Ishikawa (cell line): ENCODE measurements around the gene NPEPPS.

Experiments
- CEBPB ChIP-seq: IDR thresholded peaks from 2 replicates; pipeline ENCODE4 v1.6.1; 2012
- CREB1 ChIP-seq: IDR thresholded peaks from 2 replicates; pipeline ENCODE4 v1.6.1; 2012; ENCODE audit warnings: low read depth
- EGR1 ChIP-seq: IDR thresholded peaks from 2 replicates; pipeline ENCODE4 v1.6.1; 2012
- EP300 ChIP-seq: IDR thresholded peaks from 2 replicates; pipeline ENCODE4 v1.6.1; 2012; ENCODE audit warnings: borderline replicate concordance
- FOXM1 ChIP-seq: IDR thresholded peaks from 2 replicates; pipeline ENCODE4 v1.6.1; 2012; ENCODE audit warnings: low read depth, borderline replicate concordance
- MAX ChIP-seq: IDR thresholded peaks from 2 replicates; pipeline ENCODE4 v1.6.1; 2012
- NFIC ChIP-seq: IDR thresholded peaks from 2 replicates; pipeline ENCODE4 v1.6.1; 2012
- RAD21 ChIP-seq: IDR thresholded peaks from 2 replicates; pipeline ENCODE4 v1.6.1; 2012; ENCODE audit warnings: low read depth
- REST ChIP-seq: IDR thresholded peaks from 2 replicates; pipeline ENCODE4 v1.6.1; 2012; ENCODE audit warnings: low read depth, mild to moderate bottlenecking
- TAF1 ChIP-seq: IDR thresholded peaks from 2 replicates; pipeline ENCODE4 v1.6.1; 2012; ENCODE audit warnings: low read depth, mild to moderate bottlenecking
- TCF12 ChIP-seq: IDR thresholded peaks from 2 replicates; pipeline ENCODE4 v1.6.1; 2012; ENCODE audit warnings: low read depth
- TEAD4 ChIP-seq: IDR thresholded peaks from 2 replicates; pipeline ENCODE4 v1.6.1; 2012
- USF1 ChIP-seq: IDR thresholded peaks from 2 replicates; pipeline ENCODE4 v1.6.1; 2012
- YY1 ChIP-seq: IDR thresholded peaks from 2 replicates; pipeline ENCODE4 v1.6.1; 2012; ENCODE audit warnings: low read depth
- ZBTB7A ChIP-seq: IDR thresholded peaks from 2 replicates; pipeline ENCODE4 v1.6.1; 2012; ENCODE audit warnings: low read depth

NPEPPS gene

GRCh38 chr17:47636273-47637030 lies 105.5 kb downstream of the NPEPPS start:
- no peak for TF ChIP-seq TEAD4
- no peak for TF ChIP-seq FOXM1
- no peak for TF ChIP-seq CEBPB
- no peak for TF ChIP-seq EP300

GRCh38 chr17:47638903-47639302 lies 108.0 kb downstream of the NPEPPS start:
- TF ChIP-seq TCF12 (no peak), TAF1 (no peak), EP300 (no peak), RAD21 (no peak), MAX (no peak), NFIC (no peak), FOXM1 (no peak), ZBTB7A (no peak), USF1 (no peak), CREB1 (no peak), EGR1 (no peak)

GRCh38 chr17:47640076-47640475 lies 109.2 kb downstream of the NPEPPS start:
- TF ChIP-seq CREB1, result no peak
- TF ChIP-seq CEBPB, result no peak
- no peak for TF ChIP-seq USF1
- no peak for TF ChIP-seq YY1
- TF ChIP-seq REST, result no peak
- no peak for TF ChIP-seq MAX
- TF ChIP-seq EGR1, result no peak
- TF ChIP-seq FOXM1, result no peak
- no peak for TF ChIP-seq RAD21
- no peak for TF ChIP-seq ZBTB7A
- TF ChIP-seq TEAD4, result no peak
- no peak for TF ChIP-seq TCF12
- TF ChIP-seq NFIC, result no peak
- no peak for TF ChIP-seq EP300
- no peak for TF ChIP-seq TAF1

- TF ChIP-seq TEAD4 (no peak), EGR1 (no peak), FOXM1 (no peak), RAD21 (no peak), TAF1 (no peak), NFIC (no peak), USF1 (no peak), YY1 (no peak), EP300 (no peak), CEBPB (no peak), REST (no peak), CREB1 (no peak), TCF12 (no peak), MAX (no peak), ZBTB7A (no peak)
Observed at GRCh38 chr17:47641202-47641601, 110.3 kb downstream of the NPEPPS start.

- TF ChIP-seq EP300, result no peak
- no peak for TF ChIP-seq RAD21
- no peak for TF ChIP-seq TAF1
- no peak for TF ChIP-seq TCF12
Observed at GRCh38 chr17:47643116-47643515, 112.2 kb downstream of the NPEPPS start.

GRCh38 chr17:47644324-47644723 lies 113.4 kb downstream of the NPEPPS start:
- TF ChIP-seq ZBTB7A, result no peak
- no peak for TF ChIP-seq EGR1
- no peak for TF ChIP-seq EP300
- TF ChIP-seq TEAD4, result no peak
- TF ChIP-seq YY1, result no peak
- no peak for TF ChIP-seq MAX
- TF ChIP-seq FOXM1, result no peak
